Activated CD8-positive, alpha-beta T cell treated with anti-CD3 and anti-CD28 coated beads for 36 hours (primary cell): ENCODE data around the gene PBRM1. TPM values are rescaled to one million over a fixed set of nuclear protein-coding genes. Genes with fewer than 3 reads are reported as not detected.

Source experiments
- ATAC-seq: fragments of 200-7000 bp; cut with Tn5 transposase; one replicate; pipeline ENCODE4 v1.10.0; 2021; ENCODE audit warnings: mild to moderate bottlenecking, moderate library complexity
- CTCF ChIA-PET: fragments of 350-600 bp; sonication (Branson Sonifier 250); formaldehyde crosslinking; loops from one replicate; lab custom pipeline; 2021; ENCODE audit warnings: antibody characterized with exemption; lab: Charles Lee
- POLR2A ChIA-PET: fragments of 350-600 bp; sonication (Branson Sonifier 250); formaldehyde crosslinking; loops from one replicate; lab custom pipeline; 2021; ENCODE audit warnings: antibody characterized with exemption; lab: Charles Lee
- DNase-seq: peaks from one replicate; pipeline ENCODE4 v3.0.0-alpha.2; 2020
- H3K27ac Mint-ChIP-seq: one replicate; pipeline ENCODE4 v1.8.0; 2021; ENCODE audit warnings: mild to moderate bottlenecking, mixed read lengths
- H3K27me3 Mint-ChIP-seq: one replicate; pipeline ENCODE4 v1.8.0; 2021; ENCODE audit warnings: mixed read lengths
- H3K36me3 Mint-ChIP-seq: one replicate; pipeline ENCODE4 v1.8.0; 2021; ENCODE audit warnings: low read depth, mixed read lengths
- H3K4me1 Mint-ChIP-seq: one replicate; pipeline ENCODE4 v1.8.0; 2021; ENCODE audit warnings: low read depth, mixed read lengths
- H3K4me3 Mint-ChIP-seq: one replicate; pipeline ENCODE4 v1.8.0; 2021; ENCODE audit warnings: mild to moderate bottlenecking, moderate library complexity, mixed read lengths
- H3K9me3 Mint-ChIP-seq: one replicate; pipeline ENCODE4 v1.8.0; 2021; ENCODE audit warnings: mixed read lengths
- CTCF ChIP-seq: fragments of 200-600 bp; IDR thresholded peaks from one replicate; pipeline ENCODE4 v1.8.0; 2022; ENCODE audit warnings: antibody characterized with exemption, mild to moderate bottlenecking
- intact Hi-C: fragments of 100-400 bp; cut with micrococcal nuclease; formaldehyde crosslinking; loops from one replicate; pipeline ENCODE4 v1.10.0; 2022
- total RNA-seq, 2 experiments: library from RNA; stranded (reverse); gene quantifications; one replicate each; pipeline ENCODE4 v1.2.3, GENCODE V29; 2021

The PBRM1 gene
- total RNA-seq, 2 experiments from 2014 or later = 55.9 to 56.1 TPM

DNA sequence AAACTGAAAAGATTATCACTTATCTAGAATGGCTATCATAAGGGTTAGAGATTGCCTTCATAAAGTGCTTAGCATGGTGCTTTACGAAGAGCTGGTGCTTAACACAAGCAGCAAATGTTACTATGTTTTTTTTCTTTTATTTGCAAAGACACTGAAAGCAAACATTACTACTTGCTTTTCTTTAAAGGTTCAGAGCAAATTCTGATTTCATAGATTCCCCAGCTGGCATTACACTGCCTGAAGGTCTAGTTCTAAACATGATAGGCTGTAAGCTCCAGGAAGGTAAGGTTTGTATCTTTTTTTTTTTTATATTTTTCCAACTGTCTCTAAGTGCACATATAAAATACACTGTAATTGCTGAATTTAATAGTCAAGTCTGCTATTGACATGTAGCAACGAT, 77.4 kb downstream of the PBRM1 start:
- TF ChIP-seq CTCF = no peak
- ChIA-PET POLR2A (interaction anchor here (0.6 kb wide), 1 partner anchor 70 kb away, joined by 3 read pairs; no protein-coding TSS in a partner anchor), CTCF (no interaction called here)
- intact Hi-C loops = no loop called here
- Mint-ChIP-seq H3K4me1 (peaks cover 3% of the 10 kb centered on the region), H3K4me3 (no peak overlapping the region), H3K36me3 (peaks cover 53% of the 10 kb centered on the region), H3K27me3 (no peaks in the 10 kb centered on the region), H3K27ac (no peak overlapping the region), H3K9me3 (no peaks in the 10 kb centered on the region)
- ATAC-seq (no peak), DNase-seq (no peak)

DNA sequence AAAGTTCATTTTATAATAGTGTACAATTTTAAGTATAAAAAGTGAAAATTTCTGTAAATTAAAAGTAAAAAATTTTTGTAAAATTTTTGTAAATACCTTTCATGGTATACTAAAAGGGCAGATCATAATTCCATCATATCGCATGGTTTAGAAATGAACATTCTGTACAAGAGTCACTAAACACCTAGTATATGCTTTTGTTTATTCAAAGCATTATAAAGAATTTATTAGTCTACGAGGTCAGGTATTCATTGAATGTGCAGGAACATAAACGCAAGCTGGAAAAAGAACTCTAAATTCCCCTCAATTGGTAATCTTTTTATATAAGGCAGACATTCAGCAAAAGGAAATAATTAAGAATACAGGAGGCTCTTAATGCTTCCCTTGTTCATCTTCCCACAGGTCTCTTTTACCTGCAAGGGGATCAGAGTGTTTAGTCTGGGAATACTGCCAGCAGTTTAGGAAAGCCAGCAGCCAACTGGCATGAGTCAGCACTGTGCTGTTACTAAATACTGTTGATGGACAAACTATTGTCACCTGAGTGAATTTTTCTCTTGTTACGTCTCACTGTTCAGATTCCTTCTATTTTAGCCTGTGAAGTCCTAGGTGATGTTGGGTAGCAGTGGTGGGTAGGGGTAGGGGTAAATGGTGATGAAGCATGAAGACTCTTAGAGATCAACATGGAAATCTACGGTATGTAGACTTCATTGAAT, 79.2 kb downstream of the PBRM1 start:
- Mint-ChIP-seq H3K9me3 (peaks cover 5% of the 10 kb centered on the region), H3K4me1 (peaks cover 3% of the 10 kb centered on the region), H3K27ac (no peak overlapping the region), H3K36me3 (peaks cover 65% of the 10 kb centered on the region), H3K4me3 (no peak overlapping the region), H3K27me3 (no peaks in the 10 kb centered on the region)
- DNase-seq (no peak), ATAC-seq (no peak)
- intact Hi-C loops = no loop called here
- ChIA-PET POLR2A (no interaction called here), CTCF (no interaction called here)
- no peak for TF ChIP-seq CTCF

- CTCF ChIA-PET = no interaction called here
Observed at GRCh38 chr3:52600258-52600657, 85.5 kb downstream of the PBRM1 start.

DNA sequence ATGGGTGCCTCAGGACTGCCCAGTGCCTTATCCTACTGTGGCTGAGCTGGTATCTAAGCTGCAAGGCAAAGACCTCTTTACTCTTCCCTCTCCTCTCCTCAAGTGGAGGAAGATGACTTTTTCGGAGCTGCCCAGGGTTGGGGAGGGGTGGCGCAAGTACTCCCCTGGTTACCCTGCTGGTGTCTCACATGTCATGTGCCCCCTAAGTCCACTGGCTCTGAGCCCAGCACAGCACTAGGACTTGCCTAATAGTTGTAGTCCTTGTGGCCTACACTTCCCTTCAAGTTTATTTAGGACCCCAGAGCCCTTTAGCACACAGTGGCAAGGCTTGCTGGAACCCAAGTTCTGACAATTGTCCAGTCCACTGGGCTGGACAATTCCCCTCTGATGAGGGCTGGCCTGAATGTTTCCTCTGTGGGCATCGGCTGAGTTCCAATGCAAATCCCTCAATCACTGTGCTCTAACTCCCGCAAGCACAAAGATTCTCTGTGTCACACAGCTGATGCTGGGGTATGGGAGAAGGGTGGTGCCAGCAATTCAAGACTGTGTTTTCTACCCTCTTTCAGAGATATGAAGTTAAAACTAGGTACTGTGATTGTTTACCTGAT, 89.0 kb downstream of the PBRM1 start:
- intact Hi-C loops = no loop called here
- CTCF ChIA-PET = no interaction called here
- Mint-ChIP-seq H3K9me3 (peaks cover 11% of the 10 kb centered on the region), H3K27me3 (no peaks in the 10 kb centered on the region), H3K4me1 (no peaks in the 10 kb centered on the region), H3K36me3 (peaks cover 49% of the 10 kb centered on the region), H3K4me3 (no peak overlapping the region), H3K27ac (no peak overlapping the region)
- no peak for DNase-seq
- no peak for ATAC-seq
- POLR2A ChIA-PET = interaction anchor here (0.6 kb wide), 1 partner anchor 308 kb away, joined by 3 read pairs; no protein-coding TSS in a partner anchor
- TF ChIP-seq CTCF = no peak

More at GRCh38 chr3:52600258-52600657, 85.5 kb downstream of the PBRM1 start:
- intact Hi-C loops = no loop called here
- POLR2A ChIA-PET = interaction anchor here (0.6 kb wide), 1 partner anchor 54 kb away, joined by 3 read pairs; no protein-coding TSS in a partner anchor
- no peak overlapping the region for H3K4me3 Mint-ChIP-seq
- H3K4me1 Mint-ChIP-seq = no peaks in the 10 kb centered on the region
- peaks cover 16% of the 10 kb centered on the region for H3K9me3 Mint-ChIP-seq
- DNase-seq (no peak), ATAC-seq (no peak)
- H3K27me3 Mint-ChIP-seq = no peaks in the 10 kb centered on the region
- no peak for TF ChIP-seq CTCF
- H3K27ac Mint-ChIP-seq = no peak overlapping the region
- peaks cover 73% of the 10 kb centered on the region for H3K36me3 Mint-ChIP-seq

- Mint-ChIP-seq H3K9me3 (no peaks in the 10 kb centered on the region), H3K36me3 (peaks cover 26% of the 10 kb centered on the region), H3K27me3 (no peaks in the 10 kb centered on the region), H3K27ac (no peak overlapping the region), H3K4me3 (no peak overlapping the region), H3K4me1 (no peaks in the 10 kb centered on the region)
- intact Hi-C loops = no loop called here
- TF ChIP-seq CTCF = no peak
- ChIA-PET POLR2A (interaction anchor here (0.7 to 1.4 kb wide), 2 partner anchors 38 to 316 kb away, joined by 3 read pairs; no protein-coding TSS in a partner anchor), CTCF (interaction anchor here (1.3 kb wide), 1 partner anchor 10 kb away, joined by 4 read pairs; no protein-coding TSS in a partner anchor)
- DNase-seq (no peak), ATAC-seq (no peak)
Observed at GRCh38 chr3:52593103-52593502, 92.6 kb downstream of the PBRM1 start.
